Erythroblast (primary cell): ENCODE results near the gene FGG.

Experiments
- DNase-seq, 2 experiments: peaks; one replicate each; lab custom pipeline; 2025; lab: John Stamatoyannopoulos, UW
- GATA1 ChIP-seq: IDR thresholded peaks from 2 replicates; pipeline ENCODE4 v1.6.1; 2011; ENCODE audit warnings: low read depth, mild to moderate bottlenecking, control low read depth, low read length, moderate library complexity
- POLR2A ChIP-seq: IDR thresholded peaks from 2 replicates; pipeline ENCODE4 v1.6.1; 2011; ENCODE audit warnings: mild to moderate bottlenecking, low read length

FGG gene

DNA sequence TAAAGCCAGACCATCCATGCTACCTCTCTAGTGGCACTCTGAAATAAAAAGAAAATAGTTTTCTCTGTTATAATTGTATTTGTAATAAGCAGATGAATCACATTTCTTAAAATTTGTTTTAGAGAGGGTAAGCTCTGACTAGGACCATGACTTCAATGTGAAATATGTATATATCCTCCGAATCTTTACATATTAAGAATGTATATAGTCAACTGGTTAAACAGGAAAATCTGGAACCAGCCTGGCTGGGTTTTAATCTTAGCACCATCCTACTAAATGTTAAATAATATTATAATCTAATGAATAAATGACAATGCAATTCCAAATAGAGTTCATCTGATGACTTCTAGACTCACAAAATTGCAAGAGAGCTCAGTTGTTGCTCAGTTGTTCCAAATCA is 48.1 kb downstream of the FGG start:
- no peak for DNase-seq
- TF ChIP-seq POLR2A (no peak), GATA1 (no peak)

DNA sequence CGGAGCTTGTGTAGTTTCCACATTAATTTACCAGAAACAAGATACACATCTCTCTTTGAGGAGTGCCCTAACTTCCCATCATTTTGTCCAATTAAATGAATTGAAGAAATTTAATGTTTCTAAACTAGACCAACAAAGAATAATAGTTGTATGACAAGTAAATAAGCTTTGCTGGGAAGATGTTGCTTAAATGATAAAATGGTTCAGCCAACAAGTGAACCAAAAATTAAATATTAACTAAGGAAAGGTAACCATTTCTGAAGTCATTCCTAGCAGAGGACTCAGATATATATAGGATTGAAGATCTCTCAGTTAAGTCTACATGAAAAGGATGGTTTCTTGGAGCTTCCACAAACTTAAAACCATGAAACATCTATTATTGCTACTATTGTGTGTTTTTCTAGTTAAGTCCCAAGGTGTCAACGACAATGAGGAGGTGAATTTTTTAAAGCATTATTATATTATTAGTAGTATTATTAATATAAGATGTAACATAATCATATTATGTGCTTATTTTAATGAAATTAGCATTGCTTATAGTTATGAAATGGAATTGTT is 49.7 kb downstream of the FGG start, which contains the start of gene FGB:
TSS of gene FGB (plus strand) at position 315 of the 558 bp plus-strand sequence. CDS start at position 323, 8 bp downstream.
- DNase-seq, result no peak
- no peak for TF ChIP-seq GATA1
- no peak for TF ChIP-seq POLR2A

DNA sequence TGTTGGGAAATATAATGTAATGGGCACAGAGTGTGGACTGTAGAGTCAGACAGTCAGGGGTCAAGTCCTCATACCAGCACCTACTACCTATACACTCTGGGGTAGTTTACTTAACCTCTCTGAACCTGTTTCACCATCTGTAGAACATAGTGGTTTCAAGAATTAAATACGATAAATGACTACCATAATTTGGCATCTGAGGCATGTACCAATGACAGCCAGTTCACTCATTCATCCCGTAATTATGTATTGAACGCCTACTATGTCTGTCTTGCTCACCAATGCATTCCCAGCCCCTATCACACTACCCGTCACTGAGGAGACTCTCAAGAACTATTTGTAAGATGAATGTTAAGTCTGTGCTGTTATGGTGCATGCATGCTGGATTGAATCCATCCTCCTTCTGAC is 51.6 kb downstream of the FGG start:
- TF ChIP-seq GATA1 (no peak), POLR2A (no peak)
- no peak for DNase-seq

DNA sequence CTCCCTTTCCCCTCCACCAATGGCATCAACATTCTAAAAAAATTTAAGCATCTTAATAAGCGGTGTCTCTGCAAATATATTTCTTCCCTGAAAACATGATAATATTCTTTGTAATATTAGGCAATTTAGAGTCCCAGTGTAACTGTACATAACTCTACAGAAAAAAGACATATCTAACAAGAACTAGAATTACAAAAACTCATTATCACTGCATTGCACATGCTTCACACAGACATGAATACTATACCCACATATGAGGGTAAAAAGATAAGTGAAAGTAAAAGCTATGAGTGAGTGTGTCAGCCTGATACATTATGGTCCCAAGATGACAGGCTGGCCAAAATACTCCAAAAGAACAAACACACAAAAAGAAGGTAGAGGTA is 52.0 kb downstream of the FGG start:
- no peak for DNase-seq
- TF ChIP-seq POLR2A (no peak), GATA1 (no peak)

DNA sequence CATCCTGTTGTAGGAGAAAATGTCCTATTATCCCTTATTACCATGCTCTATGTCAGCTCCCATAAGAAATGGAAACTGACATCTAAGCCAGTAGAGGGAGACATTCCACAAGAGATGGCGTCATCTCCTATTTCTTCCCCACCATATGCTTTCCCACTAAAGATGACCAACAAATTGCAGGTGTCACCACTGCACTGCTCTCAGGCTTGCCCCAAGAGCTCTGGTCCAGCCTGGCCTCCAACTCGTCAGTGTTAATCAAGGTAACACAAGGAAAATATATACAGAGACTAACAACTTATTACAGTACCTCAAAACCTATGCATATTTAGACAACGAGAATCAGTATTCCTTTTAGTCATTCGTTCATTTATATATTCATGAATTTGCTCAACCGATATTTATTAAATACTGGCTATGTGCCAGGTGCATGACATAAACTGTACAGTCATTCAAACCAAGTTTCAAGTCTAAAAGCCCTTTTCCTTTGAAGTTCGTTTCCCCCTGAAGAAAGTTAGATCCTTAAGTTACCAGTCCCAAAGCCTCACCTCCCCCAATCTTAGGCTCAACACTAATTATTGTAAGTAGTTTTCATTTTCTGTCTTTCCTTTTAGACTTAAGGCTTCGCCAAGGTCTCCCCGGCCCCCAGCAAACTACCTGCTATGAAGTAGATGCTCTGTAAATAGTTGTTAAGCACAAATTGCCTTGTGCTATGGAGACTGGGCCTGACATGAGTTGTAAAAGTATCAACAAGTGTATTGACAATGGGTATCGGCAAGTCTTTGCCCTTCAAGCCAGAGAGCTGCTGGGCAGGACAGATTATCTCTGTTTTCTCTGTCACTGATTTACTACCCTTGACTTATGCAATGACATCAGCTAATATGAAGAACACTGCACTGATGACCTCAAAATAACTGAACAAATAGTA is 52.7 kb downstream of the FGG start:
- no peak for TF ChIP-seq GATA1
- no peak for TF ChIP-seq POLR2A
- peak; percentile 31 to 56 for DNase-seq

DNA sequence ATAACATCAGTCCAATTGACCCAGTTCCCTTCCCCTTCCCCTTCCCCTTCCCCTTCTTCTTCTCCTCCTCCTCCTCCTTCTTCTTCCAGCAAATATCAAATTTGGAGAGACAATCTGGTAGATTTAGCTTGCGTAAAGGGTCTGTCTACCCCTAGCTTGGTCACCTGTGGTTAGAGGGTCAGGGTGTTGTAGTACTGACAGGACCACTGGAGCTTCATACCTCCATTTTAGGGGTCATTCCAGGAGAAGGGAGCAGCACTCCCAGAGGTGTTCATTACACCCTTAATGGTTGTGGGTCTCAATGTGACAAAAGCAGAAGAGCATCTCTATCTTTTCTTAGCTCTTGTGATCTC is 53.3 kb downstream of the FGG start:
- TF ChIP-seq GATA1 (no peak), POLR2A (no peak)
- no peak for DNase-seq
